Right lobe of liver (tissue), 6 donors: ENCODE data around the gene SLC38A5. TPM values are rescaled to one million over a fixed set of nuclear protein-coding genes. Genes with fewer than 3 reads are reported as not detected.

Experiments
- ATAC-seq, 4 donors: fragments of 200-7000 bp; cut with Tn5 transposase; one replicate each; pipeline ENCODE4 v1.9.1; 2020; ENCODE audit warnings: mild to moderate bottlenecking in 4 of 4, moderate library complexity in 4 of 4
- DNase-seq, 3 donors: peaks; one replicate each; pipeline ENCODE4 v3.0.0-alpha.2; 2020
- H3K27ac ChIP-seq, 3 donors: fragments of 200-600 bp; one replicate each; pipeline ENCODE4 v1.8.0; 2022
- H3K27me3 ChIP-seq, 2 donors: fragments of 200-600 bp; one replicate each; pipeline ENCODE4 v1.8.0; 2022
- H3K36me3 ChIP-seq, 4 donors: fragments of 200-600 bp; sonication (generic) in 1 of 4; one replicate each; pipeline versions ENCODE4 v1.5.1 to v1.8.0; 2017 to 2022; ENCODE audit warnings: control low read depth in 1 of 4
- H3K4me1 ChIP-seq, 4 donors: fragments of 200-600 bp; sonication (generic) in 1 of 4; one replicate each; pipeline versions ENCODE4 v1.5.1 to v1.8.0; 2017 to 2022; ENCODE audit warnings: control low read depth in 1 of 4
- H3K4me3 ChIP-seq, 3 donors: fragments of 200-600 bp; one replicate each; pipeline ENCODE4 v1.8.0; 2022
- H3K9me3 ChIP-seq, 4 donors: fragments of 200-600 bp; sonication (generic) in 1 of 4; one replicate each; pipeline versions ENCODE4 v1.5.1 to v1.8.0; 2017 to 2022; ENCODE audit warnings: control low read depth in 1 of 4
- POLR2A ChIP-seq: fragments of 450-650 bp; IDR thresholded peaks from one replicate; pipeline ENCODE4 v1.6.1; 2017; ENCODE audit warnings: antibody characterized with exemption, mild to moderate bottlenecking
- WGBS: methylation state at CpG from one replicate; pipeline ENCODE4 v1.1.6; 2018; ENCODE audit warnings: low coverage, low lambda C conversion rate; ENCODE audit not compliant: insufficient coverage; ENCODE audit errors: missing lambda C conversion rate; 5-methylcytosine and 5-hydroxymethylcytosine counted together
- intact Hi-C, 2 donors: fragments of 100-400 bp; cut with DNase I; formaldehyde crosslinking; loops; one replicate each; pipeline versions ENCODE4 v1.11.2 to v1.14.1; 2022
- total RNA-seq, 6 experiments: library from RNA; depleted of rRNA in 2 of 6; stranded (reverse); fragments of >200 nt in 2 of 6; fragmentation: NEBNext Ultra II Directional in 3 of 6; extraction: Animal tissue kit (Norgen Biotek cat#: 25700) in 3 of 6; gene quantifications; one replicate each; pipeline versions ENCODE4 v1.1.0 to v1.2.4, GENCODE V29; 2016 to 2023
- TF ChIP-seq, protein P1 (sequence below), 4 donors: fragments of 200-600 bp in 3 of 4; fragments of 450-650 bp in 1 of 4; IDR thresholded peaks; one replicate each; pipeline versions ENCODE4 v1.5.1 to v1.8.0; 2016 to 2022; ENCODE audit warnings: antibody characterized with exemption in 4 of 4, mild to moderate bottlenecking in 2 of 4
- donor health status: DM: no; HTN: yes; CAD: no.
- donor health status: DM: no; HTN: no; CAD: no.
- donor health status: DM: no; HTN: no; CAD: no.
- donor health status: DM: no; HTN: yes; CAD: no.
- donor health status: DM: no; HTN: yes; CAD: no.

The SLC38A5 gene
- total RNA-seq, 6 experiments from 2014 or later = 0.22 to 1.4 (median 0.37) TPM; not detected in 1

- Histone ChIP-seq H3K27ac (no peak overlapping the region), H3K4me3 (no peak overlapping the region), H3K36me3 (no peaks in the 10 kb centered on the region), H3K27me3 (no peaks in the 10 kb centered on the region), H3K9me3 (no peaks in the 10 kb centered on the region), H3K4me1 (no peaks in the 10 kb centered on the region)
- no peak for TF ChIP-seq POLR2A
- TF ChIP-seq, protein P1, sequence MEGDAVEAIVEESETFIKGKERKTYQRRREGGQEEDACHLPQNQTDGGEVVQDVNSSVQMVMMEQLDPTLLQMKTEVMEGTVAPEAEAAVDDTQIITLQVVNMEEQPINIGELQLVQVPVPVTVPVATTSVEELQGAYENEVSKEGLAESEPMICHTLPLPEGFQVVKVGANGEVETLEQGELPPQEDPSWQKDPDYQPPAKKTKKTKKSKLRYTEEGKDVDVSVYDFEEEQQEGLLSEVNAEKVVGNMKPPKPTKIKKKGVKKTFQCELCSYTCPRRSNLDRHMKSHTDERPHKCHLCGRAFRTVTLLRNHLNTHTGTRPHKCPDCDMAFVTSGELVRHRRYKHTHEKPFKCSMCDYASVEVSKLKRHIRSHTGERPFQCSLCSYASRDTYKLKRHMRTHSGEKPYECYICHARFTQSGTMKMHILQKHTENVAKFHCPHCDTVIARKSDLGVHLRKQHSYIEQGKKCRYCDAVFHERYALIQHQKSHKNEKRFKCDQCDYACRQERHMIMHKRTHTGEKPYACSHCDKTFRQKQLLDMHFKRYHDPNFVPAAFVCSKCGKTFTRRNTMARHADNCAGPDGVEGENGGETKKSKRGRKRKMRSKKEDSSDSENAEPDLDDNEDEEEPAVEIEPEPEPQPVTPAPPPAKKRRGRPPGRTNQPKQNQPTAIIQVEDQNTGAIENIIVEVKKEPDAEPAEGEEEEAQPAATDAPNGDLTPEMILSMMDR (IDR thresholded peaks at IDR 0.05) = peak; percentile 21 to 49 (median 38)
- WGBS = 36% methylated on average over 3 of the region's 4 CpGs
- ATAC-seq (peak; percentile 55 to 67 (median 58)), DNase-seq (no peak)
- intact Hi-C loops = no loop called here
These were observed 41.5 kb upstream of the SLC38A5 start for GRCh38 chrX:48511560-48511959.

- TF ChIP-seq POLR2A = no peak
- TF ChIP-seq, protein P1 (IDR thresholded peaks at IDR 0.05) = no peak
- Histone ChIP-seq H3K9me3 (no peaks in the 10 kb centered on the region), H3K4me1 (no peaks in the 10 kb centered on the region), H3K4me3 (peak overlapping the region in 2 of 3 donors; percentile 65 to 67), H3K27me3 (no peaks in the 10 kb centered on the region), H3K36me3 (no peaks in the 10 kb centered on the region), H3K27ac (no peak overlapping the region)
- DNase-seq (no peak), ATAC-seq (no peak)
- intact Hi-C loops = no loop called here
- WGBS = 81% methylated on average over 6 of the region's 11 CpGs
These were observed 39.6 kb upstream of the SLC38A5 start for GRCh38 chrX:48509619-48510018.

GRCh38 chrX:48509245-48509590 lies 39.2 kb upstream of the SLC38A5 start:
- 53% methylated on average over 4 of the region's 16 CpGs for WGBS
- Histone ChIP-seq H3K9me3 (no peaks in the 10 kb centered on the region), H3K36me3 (no peaks in the 10 kb centered on the region), H3K27ac (peak overlapping the region in 1 of 3 donors; percentile 11), H3K27me3 (no peaks in the 10 kb centered on the region), H3K4me1 (no peaks in the 10 kb centered on the region), H3K4me3 (peak overlapping the region; percentile 49 to 67 (median 65))
- TF ChIP-seq, protein P1 (IDR thresholded peaks at IDR 0.05) = no peak
- no peak for TF ChIP-seq POLR2A
- no peak for DNase-seq
- no peak for ATAC-seq
- intact Hi-C loops = no loop called here

DNA sequence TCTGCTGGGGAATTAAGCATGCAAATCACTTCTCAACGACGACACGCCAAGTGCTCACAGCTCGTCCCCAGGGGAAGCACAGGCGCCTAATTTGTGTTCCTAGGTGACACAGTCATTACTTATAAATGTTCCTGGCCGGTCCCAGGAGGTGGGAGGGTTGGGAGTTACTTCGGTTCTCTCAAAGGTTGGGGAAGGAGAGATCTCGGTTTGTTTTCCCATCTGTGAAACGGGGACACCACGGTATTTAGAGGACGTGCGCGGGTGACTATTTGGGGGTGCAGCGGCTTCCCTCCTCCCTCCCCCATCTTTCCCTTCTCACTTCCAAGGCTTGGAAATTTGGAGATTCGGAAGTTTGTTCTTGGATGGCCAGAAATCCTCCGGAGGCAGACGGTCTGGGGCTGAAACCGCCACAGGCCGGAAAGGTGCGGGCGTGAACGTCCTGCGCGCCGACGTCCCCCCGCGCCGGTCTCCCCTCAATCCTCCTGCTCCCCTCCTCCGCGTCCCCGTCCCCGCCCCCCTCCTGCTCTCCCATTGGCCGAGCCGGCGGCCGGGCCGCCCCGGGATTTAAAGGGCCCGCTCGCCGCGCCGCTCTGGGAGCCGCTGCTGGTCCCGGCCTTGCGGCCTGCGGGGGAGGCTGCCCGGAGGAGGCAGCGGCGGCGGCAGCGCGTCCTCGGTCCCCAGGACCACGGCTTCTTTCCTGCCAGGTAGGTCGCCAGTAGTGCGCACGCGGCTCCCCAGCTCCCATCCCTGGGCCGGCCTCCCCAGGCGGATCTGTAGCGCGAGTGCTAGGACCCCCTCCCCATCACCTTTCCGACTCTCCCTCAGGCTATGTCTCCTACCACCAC lies 38.6 kb upstream of the SLC38A5 start, which contains the start of gene PORCN:
Gene PORCN, plus strand, starts transcription at position 593 of the 845 bp plus-strand sequence. CDS start 829 bp downstream, outside the sequence.
- intact Hi-C loops = no loop called here
- H3K27ac ChIP-seq = peak within 1 kb of the TSS in 2 of 3 donors; percentile 5 to 40
- TF ChIP-seq, protein P1 (IDR thresholded peaks at IDR 0.05) = no peak
- peak; percentile 38 for TF ChIP-seq POLR2A
- H3K36me3 ChIP-seq = no peaks in the 10 kb centered on the region
- peak within 1 kb of the TSS; percentile 49 to 67 (median 65) for H3K4me3 ChIP-seq
- no peaks in the 10 kb centered on the region for H3K9me3 ChIP-seq
- ATAC-seq (peak; percentile 92 to 95 (median 93)), DNase-seq (peak; percentile 84 to 88 (median 86))
- whole genome bisulfite sequencing = 36% methylated on average over 13 of the region's 65 CpGs
- no peaks in the 10 kb centered on the region for H3K27me3 ChIP-seq
- H3K4me1 ChIP-seq = no peaks in the 10 kb centered on the region
